GM11168 (cell line): ENCODE data around the gene NPAS3.

Experiments used
- in situ Hi-C: fragments of 300-500 bp; cut with MboI; formaldehyde crosslinking; loops from one replicate; pipeline ENCODE4 v1.12.0; 2022; ENCODE audit warnings: low sequenced_read_pairs; ENCODE audit not compliant: unreplicated experiment

Gene NPAS3

DNA sequence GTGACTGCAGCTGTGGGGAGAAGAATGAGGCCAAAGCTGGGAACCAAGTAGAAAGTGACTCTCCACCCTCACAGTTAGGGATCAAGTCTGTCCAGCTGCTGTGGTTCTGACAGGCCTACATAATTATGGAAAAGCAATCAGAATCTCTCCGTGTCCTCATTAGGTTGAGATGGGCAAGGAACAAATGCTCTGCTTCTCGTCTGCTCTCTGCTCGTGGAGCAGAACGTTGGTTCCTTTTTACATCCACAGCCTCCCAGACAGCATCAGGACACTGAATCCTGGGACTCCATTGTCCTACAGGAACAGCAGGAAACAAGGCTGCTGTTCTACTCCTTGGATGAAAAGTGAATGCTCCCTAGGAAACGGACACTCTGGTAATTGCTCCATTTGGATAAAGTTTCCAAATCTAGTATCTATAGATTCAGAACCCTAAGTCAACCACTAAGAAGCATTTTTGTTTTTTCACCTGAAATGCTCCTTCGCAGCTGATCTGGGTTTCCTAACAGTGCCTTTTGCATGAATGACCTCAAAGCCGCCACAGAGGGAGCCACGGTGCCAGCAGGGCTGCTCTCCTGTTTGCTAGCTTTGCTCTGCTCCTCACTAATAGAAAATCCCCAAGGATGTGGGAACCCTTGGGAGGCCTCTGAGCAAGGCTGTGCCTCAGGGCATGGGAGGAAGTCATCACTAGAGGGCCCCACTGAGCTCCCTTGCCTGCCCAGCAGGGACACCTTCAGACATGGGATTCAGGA is 910.2 kb downstream of the NPAS3 start:
- in situ Hi-C loops, result no loop called here

DNA sequence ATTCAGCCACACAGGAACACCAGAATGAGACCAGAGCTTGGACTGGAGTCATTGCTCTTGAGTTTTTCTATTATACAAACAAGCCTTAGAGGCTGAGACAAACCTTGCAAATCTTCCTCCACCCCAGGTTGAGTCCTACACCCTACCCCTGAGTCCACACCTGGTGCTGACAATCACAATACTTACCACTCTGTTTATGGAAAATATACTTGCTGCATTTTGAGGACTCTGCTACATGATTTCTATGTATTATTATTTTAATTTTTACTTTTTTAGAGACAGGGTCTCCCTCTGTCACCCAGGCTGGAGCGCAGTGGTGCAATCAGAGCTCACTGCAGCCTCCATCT is 910.7 kb downstream of the NPAS3 start:
- in situ Hi-C loops, result no loop called here

DNA sequence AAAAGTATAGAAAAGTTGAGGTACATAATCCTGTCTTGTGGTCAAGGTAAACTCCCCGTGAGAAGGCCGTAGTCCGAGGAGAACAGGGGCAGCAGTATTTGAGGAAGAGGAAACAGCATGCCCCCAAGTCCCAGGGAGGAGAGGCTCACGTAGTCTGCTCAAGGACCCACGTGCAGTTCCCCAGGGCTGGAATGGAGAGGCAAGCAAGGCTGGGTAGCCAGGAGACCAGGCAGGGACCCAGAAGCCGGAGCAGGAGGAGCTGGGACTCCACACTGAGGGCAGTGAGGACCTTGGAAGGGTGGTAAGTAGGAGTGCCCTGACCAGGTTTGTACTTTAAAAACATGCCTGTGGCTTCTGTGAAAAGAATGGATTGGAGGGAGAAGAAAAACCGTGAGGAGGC is 912.1 kb downstream of the NPAS3 start:
- in situ Hi-C loops, result no loop called here

DNA sequence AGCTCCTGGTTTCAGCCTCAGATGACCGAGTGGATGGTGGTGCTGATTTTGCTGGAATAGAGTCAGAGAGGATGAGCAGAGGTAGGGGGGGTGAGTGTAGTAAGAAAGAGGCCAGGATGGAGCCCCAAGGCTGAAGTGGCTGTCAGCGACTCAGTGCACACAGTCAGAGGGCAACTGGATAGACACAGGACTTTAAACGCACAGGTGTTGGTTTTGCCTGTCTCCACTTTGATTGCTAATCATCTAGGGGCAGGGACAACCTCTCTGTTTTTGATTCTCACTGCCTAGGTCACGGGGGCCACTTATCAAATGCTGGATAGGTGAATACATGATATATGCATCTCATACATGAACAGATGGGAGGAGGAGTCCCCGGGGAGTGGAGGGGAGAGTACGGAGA is 912.7 kb downstream of the NPAS3 start:
- in situ Hi-C loops, result no loop called here

DNA sequence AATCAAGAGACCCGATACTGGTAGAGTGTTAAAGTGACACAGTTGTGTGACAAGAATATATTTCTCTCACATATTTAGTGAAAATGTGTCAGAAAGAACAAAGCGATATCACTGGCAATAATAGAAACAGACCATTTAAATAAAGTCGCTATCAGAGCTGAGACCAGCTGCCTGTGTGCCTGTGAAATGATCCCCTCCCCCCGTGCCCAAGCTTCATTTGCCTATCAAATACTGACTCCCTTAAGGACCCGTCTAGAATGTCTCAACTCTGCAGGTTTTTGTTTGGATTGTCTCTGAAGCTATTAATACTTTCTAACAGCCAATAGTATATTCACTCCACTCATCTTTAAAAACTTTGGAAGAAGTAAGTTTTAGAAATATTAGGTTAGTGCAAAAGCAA is 913.3 kb downstream of the NPAS3 start:
- in situ Hi-C loops, result no loop called here
